Measurements from ENCODE around the gene SCIMP.
"Not testable (repeated sequence)": the region's sequence is repeated elsewhere in the genome, so short reads cannot be mapped to it uniquely, and the experiment has no call there.

The SCIMP gene

DNA sequence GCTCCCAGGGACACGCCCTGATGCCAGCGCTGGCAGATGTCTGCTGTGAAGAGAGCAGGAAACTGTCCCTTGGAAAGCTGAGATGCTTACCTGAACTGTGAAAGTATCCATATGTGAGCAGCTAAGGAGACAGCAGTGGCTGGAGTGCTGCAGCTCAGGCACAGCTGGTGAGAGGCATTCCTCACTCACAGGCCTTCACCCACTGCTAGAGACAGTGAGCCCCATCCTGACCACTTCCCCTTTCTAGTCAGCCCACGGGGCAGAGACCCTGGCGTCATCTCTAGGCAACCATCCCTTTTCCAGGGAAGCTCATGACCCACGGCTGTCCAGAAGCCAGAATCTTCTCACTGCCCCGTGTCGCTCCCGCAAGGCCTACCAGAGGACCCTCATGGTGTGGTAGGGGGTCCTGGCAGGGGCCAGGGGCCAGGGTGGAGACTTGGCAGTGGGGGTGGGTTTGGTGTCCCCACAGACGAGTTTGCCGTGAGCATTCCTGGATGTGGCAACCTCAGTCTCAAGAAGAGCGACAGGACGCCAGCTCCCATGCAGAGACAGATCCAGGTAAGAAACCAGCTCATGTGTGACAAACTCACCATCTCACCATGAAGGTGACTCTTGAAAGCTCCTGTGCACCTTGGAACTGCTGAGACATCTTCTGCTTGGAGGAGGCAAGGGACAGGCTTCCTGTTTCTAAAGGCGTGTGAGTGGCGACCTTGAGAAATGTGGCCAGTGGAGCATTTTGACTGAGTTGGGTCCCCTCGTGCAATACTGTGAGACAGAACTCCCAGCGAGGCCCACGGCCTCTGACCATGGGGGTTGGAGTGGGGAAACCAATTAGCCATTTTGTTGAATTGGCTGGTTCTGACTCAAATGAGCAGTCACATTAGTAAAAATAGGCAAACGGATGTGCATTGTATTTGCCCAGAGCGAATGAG, at the start of gene SCIMP:
Gene SCIMP (minus strand): TSS at position 216 of the 932 bp plus-strand sequence. CDS start 105 bp downstream, at position 111.
- DNase-seq (ENCODE audit: low spot score) = no peak

DNA sequence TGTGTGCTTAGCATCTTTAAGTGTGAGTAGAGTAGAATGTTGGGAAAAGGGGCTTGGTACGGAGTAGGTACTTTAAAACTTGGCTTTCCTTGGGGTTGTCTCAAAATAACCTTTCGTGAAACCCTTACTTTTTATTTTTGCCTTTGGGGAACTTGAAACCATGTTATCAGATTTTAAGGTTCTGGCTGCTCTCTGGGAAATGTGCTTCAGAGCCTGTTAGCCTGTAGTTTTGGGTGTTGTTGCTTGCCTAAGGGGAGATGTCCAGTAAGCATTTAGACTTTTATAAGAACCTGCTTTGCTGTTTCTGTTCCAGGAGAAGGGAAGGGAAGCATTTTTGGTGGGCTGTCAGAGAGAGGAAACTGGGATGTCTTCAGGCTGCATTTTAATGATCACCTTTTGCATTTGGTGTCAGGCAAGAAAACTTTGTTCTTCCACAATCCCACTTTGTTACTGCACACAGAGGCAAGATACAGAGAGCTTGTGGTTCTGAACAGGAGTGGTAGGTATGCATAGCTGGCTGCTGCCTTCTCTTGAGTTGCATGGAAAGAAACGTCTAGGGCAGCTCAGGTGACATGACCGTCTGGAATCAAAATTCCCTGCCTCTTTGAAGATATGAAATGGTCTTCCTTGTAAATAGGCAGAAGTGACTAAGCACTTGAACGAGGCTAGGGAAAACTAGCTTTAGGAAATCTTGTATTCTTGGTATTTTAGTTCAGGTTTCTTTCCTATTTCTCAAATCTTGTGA, 49.1 kb upstream of the SCIMP start:
- DNase-seq (ENCODE audit: low spot score) = no peak

DNA sequence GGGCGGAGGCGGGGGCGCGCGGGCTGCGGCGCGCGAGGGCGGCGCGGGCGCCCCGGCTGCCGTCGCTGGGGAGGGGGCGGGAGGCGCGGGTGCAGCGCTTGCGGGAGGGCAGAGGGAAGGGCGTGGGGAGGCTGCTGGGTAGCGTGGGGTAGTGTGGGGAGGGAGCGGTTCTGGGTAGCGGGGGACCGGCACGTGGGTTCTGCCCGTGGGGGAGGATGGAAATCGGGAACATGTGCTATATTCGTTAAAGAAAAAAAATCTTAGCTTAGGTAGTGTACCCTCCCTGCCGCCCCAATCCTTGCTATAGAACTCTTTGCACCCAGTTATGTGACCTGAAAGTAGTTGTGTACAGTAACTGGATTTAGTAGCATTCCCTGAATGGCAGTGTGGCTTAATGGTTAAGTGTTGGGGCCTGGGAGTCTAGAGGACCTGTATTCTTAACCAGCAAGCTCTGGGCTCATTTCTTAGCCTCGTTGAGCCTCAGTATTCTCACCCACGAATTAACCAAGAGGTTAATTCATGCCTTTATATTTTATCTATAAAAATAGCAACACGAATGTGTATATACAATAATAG, 48.1 kb upstream of the SCIMP start:
- peak; percentile 53 for DNase-seq (ENCODE audit: low spot score)

DNA sequence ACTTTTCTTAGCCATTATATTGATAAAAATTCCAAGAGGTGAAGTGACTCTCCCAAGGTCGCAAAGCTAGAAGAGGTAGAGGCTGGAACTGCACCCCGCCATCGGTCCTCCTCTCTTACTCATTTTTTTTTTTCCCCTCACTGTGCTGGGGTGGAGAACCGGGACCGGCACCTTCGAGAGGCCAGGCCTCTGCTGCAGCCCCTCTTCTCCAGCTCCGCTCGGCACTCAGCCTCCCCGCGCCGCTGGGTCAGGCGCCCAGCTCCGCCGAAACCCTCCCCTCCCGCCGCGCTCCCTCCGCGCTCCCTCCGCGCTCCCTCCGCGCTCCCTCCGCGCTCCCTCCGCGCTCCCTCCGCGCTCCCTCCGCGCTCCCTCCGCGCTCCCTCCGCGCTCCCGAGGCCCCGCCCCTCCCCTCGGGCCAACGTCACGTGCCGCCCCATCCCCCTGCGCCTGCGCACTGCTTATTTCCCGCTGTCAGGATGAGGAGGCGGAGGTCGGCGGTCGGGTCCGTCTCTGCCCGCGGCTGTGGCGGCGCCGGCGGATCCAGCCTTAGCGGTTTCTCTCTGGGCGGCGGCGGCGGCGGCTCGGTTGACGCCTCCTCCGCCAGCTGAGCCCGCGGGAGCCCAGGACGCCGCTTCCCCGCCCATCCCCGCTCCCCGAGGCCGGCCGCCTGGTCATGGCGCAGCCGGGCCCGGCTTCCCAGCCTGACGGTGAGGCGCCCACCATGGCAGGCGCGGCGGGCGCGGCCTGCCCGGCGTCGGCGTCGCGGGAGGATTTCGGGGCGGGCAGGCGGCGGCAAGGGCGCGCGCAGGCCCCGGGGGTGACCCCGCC, 47.4 kb upstream of the SCIMP start, which contains the start of gene RABEP1:
Gene RABEP1 (plus strand): TSS at position 471 of the 828 bp plus-strand sequence. CDS start 203 bp downstream, at position 674.
- DNase-seq (ENCODE audit: low spot score) = peak; percentile 85

DNA sequence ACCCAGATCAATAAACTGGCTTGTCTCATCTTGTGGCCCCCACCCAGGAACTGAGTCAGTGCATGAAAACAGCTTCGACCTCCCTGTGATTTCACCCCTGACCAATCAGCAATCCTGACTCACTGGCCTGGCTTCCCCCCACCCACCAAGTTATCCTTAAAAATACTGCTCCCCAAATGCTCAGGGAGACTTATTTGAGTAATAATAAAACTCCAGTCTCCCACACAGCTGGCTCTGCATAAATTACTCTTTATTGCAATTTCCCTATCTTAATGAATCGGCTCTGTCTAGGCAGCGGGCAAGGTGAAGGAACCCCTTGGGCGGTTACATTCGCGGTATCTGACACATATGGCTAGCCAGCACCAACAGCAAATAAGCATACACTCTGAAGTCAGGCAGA, 37.7 kb upstream of the SCIMP start:
- no peak for DNase-seq (ENCODE audit: low spot score)

DNA sequence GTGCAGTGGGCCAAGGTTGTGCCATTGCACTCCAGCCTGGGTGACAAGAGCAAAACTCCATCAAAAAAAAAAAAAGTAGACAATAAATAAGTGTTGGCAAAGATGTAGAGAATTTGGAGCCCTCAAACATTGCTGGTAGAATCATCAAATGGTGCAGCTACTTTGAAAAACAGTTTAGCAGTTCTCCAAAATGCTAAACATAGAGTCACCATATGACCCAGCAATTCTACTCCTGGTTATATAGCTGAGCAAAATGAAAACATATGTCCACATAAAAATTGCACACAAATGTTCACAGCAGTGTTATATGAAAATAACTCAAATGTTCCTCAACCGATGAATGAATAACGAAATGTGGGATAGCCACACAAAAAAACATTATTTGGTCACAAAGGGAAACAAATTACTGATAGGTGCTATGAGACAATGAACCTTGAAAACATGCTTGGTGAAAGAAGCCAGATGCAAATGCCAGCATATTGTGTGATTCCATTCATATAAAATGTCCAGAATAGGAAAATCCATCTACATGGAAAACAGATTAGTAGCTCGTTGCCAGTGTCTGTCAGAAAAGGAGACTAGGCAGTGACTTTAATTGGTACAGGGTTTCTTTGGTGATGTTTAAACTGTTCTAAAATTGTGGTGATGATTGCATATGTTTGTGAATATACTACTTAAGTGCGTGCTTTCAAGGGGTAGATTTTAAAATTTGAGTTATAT, 34.7 kb upstream of the SCIMP start:
- DNase-seq (ENCODE audit: low spot score) = no peak

DNA sequence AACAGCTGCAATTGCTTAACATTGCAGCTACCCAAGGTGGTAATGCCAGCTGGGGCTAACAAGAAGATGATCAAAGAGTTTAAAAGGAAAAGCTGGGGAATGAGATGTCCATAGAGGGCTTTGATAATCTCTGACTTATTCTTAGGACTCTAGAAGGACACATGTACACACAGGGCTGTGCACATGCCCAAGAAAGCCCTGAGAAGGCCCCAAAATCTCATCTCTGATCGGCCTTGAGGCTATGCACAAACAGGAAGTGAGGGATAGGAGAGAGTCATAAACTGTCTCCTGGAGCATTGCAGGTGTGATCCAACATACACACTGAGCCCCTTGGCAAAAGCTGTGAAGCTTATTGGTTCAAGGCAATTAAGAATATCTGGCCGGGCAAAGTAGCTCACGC, 30.2 kb upstream of the SCIMP start:
- no peak for DNase-seq (ENCODE audit: low spot score)

DNA sequence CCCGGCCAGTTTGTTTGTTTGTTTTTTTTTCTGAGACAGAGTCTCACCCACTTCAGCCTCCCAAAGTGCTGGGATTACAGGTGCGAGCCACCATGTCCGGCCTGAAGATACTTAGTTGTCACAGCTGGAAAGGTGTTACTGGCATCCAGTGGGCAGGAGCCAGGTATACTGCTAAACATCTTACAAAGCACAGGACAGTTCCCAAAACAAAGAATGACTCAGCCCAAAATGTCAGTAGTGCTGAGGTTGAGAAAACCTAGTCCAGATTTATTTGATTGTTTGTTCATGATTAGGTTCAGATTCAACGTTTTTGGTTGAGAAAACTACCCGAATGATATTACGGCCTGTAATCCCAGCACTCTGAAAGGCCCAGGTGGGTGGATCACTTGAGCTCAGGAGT, 28.8 kb upstream of the SCIMP start:
- DNase-seq (ENCODE audit: low spot score) = no peak

DNA sequence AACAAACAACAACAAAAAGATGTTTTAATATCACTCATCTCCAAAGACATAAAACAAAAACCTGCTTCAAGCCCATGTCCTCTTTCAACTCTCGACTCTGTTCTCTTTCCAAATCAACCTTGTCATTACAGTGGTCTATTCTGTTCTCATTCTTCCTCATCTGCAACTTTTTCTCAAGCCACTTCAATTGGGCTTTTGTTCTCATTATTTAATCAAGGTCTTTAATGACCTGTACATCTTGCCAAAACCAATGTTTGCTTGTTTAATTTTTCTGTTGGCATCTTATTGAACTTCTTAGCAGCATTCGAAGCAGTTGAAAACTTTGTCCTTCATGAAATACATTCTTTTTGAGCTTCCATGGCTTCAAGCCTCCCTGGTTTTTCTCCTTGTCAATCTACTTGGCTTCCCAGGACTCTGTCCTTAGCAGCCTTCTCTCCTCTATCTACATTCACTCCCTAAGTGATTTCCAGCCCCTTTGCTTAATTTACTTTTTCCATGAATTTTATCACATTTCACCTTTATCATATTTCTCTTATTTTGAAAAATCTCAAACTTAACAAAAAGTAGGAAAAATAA, 27.8 kb upstream of the SCIMP start:
- no peak for DNase-seq (ENCODE audit: low spot score)

DNA sequence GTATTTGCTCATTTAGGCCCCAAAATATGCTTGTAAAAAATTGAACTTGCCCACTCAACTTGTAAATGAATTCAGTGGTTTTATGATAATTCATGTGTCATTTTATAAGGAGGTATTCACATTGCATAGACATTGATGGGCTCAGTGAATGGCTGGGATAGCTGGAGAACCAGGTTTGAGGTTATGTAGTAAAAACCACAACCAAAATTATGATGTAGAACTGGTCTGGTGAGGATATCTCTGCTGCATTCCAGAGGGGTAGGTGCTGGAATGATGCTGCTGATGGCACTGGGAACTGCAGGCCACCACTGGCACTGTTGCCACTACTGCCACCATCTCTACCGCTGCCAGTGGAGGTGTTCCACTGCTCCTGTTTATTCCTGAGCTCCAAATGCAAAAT, 25.9 kb upstream of the SCIMP start:
- DNase-seq (ENCODE audit: low spot score) = no peak

DNA sequence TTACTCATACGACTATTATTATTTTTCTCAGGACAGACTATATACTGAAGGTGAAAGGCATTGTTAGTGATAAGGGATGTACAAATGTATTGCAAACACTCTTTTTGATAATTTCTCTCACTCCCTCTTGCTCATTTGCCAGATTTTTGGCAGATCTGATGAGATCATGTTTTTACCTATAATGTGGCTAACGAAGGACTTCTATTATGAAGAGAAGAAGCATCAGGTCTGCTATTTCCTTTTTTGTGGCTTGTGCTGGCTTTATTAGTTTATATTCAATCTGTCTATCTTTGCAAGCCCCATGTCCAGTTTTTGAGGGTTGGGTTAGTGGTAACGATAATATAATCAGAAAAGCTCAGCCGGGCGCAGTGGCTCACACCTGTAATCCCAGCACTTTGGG, 22.5 kb upstream of the SCIMP start:
- no peak for DNase-seq (ENCODE audit: low spot score)

DNA sequence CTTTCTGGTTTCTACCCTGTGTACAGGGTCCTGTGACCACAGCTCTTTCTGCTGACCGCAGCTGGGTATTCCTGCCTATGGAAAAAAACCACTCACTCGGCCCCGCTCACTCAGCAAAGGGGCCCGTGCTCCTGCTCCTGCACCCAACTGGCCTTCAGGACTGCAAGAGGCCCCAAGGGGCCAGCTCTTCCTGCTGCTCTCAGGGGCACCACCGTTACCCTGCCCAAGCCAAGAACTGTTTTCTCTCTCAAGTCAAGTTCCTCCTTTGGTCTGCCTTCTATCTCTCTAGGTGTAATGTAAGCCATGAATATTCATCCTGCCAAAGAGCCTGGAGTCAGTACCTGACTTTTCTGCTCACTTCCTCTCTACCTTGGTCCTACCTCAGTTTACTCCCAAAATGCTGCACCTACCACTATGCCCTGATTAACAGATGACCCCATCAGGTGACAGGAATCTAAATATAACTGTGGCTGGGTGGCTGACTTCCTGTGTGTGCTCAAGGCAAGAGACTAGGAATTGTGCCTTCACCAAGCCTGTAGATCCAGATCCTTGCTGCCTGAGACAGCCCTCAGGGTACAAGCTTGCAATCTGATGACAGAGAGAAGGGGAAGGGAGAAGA, 20.4 kb upstream of the SCIMP start:
- no peak for DNase-seq (ENCODE audit: low spot score)

DNA sequence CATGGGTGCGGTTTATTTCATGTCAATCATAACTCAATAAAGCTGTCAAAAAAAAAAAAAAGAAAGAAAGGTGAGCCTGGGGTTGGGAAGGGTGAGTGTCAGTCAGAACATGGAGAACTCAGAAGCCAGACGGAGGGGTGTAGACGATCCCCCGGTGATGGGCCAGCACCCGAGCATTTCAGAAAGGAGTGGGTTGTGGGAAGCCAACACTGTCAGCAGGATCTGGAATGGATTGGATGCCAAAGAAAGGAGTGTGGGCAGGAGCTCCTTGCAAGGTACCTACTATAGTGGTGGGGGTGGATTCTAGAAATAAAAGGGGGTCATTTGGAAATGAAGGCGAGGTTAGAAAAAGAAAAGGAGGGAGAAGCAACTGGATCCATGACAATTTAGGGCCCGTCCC, 19.8 kb upstream of the SCIMP start:
- DNase-seq (ENCODE audit: low spot score) = peak; percentile 59

DNA sequence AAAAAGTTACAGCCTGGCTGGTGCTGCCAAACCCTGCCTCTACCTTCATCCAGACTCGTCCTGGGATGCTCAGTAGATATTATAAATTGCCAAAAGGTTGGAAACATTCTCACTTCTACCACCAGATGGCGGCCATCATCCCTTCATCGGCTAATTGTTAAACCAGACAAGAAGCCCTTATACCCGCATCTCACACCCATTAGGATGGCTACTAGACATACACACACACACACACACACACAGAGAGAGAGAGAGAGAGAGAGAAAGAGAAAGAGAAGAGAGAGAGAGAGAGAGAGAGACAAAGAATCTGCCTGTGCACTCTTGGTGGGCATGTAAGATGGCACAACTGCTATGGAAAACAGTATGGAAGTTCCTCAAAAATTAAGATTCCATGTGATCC, 15.0 kb upstream of the SCIMP start:
- peak; percentile 74 for DNase-seq (ENCODE audit: low spot score)

DNA sequence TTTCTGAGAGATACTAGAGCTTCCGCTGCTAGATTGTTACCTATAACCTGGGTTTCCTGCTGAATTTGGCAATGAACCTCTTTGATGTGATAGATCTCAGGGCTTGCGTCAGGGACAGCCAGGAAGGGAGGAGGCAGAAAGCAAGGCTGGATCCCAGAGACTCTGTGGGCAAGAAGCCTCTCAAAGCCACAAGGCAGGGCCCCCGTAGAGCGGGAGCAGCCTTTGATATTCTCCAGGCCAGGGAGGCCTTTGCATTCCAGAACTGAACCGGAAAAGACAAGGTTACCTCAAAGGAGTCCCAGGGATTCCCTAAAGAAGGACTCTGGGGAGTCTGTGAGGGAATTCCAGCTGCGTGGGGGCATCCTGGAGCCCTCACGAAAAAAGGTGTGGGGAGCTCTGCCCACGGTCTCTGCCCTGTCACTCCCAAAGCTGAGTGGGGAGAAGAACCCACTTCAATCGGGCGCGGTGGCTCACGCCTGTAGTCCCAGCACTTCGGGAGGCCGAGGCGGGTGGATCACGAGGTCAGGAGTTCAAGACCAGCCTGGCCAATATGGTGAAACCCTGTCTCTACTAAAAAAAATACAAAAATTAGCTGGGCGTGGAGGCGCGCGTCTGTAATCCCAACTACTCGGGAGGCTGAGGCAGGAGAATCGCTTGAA, 14.3 kb upstream of the SCIMP start:
- no peak for DNase-seq (ENCODE audit: low spot score)

DNA sequence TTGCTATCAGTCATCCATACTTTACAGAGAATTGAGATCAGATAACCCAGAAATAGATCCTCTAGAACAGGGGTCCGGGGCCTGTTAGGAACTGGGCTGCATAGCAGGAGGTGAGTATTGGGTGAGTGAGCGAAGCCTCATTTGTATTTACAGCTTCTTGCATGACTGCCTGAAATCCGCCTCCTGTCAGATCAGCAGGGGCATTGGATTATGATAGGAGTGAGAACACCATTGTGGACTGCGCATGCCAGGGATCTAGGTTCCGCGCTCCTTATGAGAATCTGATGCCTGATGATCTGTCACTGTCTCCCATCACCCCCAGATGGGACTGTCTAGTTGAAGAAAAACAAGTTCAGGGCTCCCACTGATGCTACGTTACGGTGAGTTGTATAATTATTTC, 13.0 kb upstream of the SCIMP start:
- DNase-seq (ENCODE audit: low spot score) = no peak

DNA sequence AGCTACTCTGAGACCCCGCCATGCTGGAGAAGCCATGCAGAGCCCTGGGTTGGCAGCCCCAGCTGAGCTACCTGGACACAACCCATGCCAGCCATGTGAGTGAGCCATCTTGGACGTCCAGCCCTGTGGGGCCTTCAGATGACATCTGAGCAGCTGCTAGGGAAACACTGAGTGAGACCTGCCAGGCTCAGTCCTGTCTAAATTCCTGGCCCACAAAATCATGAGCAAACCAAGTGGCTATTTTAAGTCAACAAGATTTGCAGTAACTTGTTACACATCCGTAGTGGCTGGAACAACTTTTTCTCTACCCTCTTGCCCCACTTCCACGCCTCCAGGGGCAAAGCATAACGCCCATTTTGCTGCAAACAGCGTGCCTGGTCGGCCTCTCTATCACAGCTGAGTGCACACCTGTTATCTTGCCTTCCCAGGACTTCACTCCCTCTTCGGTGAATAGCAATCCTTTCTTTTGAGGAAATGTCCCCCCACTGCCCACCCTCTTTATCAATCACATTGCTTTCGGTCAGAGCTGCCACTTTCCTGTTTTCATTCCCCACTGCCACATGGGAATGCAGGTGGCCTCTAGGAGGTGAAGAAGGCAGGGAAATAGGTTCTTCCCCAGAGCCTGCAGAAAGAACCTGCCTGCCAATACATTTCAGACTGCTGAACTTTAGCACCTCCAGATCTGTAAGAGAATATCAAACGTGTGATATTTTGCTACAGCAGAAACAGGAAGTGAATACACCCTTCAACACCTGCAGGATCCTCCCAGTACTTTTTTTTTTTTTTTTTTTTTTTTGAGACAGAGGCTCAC, 7.4 kb upstream of the SCIMP start:
- DNase-seq (ENCODE audit: low spot score) = no peak

DNA sequence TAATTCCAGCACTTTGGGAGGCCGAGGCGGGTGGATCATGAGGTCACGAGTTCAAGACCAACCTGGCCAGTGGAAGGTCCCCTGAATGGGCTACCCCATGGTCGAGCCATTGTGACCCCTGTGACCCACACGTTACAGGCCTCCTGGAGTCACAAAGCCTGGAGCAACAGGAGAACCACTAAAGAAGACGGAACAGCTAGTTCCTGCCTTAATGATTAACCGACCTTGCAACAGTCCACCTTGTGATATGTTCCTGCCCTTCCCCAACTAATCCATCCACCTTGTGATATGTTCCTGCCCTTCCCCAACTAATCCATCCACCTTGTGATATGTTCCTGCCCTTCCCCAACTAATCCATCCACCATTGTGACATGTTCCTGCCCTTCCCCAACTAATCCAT, 5.1 kb upstream of the SCIMP start:
- not testable (repeated sequence) for DNase-seq (ENCODE audit: low spot score)

DNA sequence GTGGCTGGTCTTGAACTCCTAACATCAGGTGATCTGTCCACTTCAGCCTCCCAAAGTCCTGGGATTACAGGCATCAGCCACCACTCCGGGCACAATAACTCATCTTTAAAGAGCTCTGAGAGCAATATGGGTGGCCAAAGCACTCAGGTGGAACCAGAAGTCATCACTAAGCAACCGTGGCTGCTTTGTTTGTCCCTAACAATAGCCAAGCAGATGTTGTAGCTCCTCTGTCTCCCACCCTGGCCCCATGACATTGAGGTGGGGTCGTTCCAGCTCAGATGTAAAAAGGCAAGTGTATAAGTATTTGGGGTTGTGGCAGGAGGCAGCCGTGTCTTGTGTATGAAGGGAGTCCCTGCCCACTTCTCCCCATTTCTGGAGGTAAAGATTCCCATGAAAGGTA, 3.7 kb upstream of the SCIMP start:
- DNase-seq (ENCODE audit: low spot score) = no peak

Measured in putamen (tissue), 1 donor.